NB4 (cell line): ENCODE measurements around the gene JCAD.

Experiments used
- CTCF ChIP-seq: IDR thresholded peaks from one replicate; pipeline ENCODE4 v1.5.1; 2012; ENCODE audit warnings: low read depth, low read length
- MAX ChIP-seq: IDR thresholded peaks from 2 replicates; pipeline ENCODE4 v1.6.1; 2011; ENCODE audit warnings: low read depth, low read length
- MYC ChIP-seq: IDR thresholded peaks from 2 replicates; pipeline ENCODE4 v1.6.1; 2011; ENCODE audit warnings: low read depth, low read length
- POLR2A ChIP-seq: IDR thresholded peaks from 2 replicates; pipeline ENCODE4 v1.6.1; 2011; ENCODE audit warnings: mild to moderate bottlenecking; ENCODE audit not compliant: insufficient read length; ENCODE audit errors: extremely low read depth

GRCh38 chr10:30013757-30014156 lies 45.6 kb downstream of the JCAD start:
- TF ChIP-seq CTCF (no peak), POLR2A (no peak), MYC (no peak), MAX (no peak)
